HG03060 (cell line): ENCODE data around the gene PMEPA1.

Experiments
- ATAC-seq: cut with Tn5 transposase; IDR thresholded peaks from one replicate; pipeline ENCODE4 v1.9.1; 2021; ENCODE audit warnings: low read depth, moderate number of reproducible peaks; ENCODE audit not compliant: unreplicated experiment

PMEPA1 gene, protein sequence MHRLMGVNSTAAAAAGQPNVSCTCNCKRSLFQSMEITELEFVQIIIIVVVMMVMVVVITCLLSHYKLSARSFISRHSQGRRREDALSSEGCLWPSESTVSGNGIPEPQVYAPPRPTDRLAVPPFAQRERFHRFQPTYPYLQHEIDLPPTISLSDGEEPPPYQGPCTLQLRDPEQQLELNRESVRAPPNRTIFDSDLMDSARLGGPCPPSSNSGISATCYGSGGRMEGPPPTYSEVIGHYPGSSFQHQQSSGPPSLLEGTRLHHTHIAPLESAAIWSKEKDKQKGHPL

DNA sequence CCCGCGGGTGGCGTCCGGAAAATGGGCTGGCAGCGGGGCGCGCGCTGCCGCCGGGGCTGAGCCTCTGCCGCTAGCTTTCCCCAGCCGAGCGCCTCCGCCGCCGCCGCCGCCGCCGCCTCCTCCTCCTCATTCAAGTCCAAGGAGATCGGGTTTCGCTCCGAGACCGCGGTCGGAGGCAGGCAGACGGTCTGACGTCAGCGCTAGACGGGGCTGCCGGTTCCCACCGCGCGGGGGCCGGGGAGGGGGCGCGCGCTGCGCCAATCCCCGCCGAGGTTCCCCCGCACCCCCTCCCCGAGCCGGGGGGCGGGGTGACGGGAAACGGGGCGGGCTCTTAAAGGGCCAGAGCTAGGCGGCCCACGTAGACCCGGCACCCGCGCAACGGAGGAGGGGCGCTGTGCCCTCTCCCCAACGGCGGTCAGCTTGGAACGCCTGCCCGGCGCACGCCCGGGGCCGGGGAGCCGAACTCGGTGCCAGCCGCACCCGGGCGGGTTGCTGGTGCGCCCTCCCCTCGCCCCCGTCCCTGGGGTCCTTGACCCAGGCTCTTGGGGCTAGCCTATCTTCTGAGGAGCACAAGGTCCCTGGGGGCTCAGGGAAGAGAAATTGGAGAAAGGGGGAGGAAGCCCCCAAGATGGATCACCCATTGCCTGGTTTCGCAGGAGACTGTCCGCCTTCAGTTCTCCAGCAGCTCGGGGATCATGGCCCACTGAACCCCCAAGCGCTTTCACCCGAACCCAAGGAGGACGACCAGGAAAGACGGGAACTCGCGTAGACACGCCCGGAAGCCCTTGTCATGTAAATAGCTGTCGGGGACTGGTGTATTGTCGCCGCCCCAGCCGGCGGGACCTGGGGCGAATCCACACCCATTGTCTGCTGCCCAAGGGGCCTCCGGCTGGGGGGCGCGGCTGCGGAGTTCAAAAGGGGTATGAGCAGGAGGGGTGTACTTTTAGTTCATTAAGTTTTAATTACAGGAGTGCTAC, at the start of gene PMEPA1:
Gene PMEPA1 (minus strand): TSS at position 193 of the 977 bp plus-strand sequence. CDS start 433 bp downstream, outside the sequence.
- no peak for ATAC-seq

DNA sequence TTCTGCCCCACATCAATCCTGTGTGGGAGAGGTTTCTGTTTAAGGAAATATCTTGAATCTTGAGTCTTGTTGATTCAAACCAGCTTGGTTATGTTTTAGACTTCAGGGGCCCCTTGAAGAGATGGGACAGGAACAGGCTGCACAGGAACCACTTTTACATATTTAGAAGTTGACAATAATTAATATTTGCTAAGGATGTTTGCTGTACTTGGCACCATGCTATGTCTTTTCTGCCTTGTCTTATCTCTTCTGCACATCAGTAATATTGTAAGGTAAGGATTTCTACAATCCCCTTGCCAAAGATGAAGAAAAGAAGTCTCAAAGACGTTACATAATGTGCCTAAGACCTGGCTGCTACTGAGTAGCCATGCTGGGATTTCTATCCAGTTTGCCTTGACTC, 48.0 kb upstream of the PMEPA1 start:
- ATAC-seq, result no peak

DNA sequence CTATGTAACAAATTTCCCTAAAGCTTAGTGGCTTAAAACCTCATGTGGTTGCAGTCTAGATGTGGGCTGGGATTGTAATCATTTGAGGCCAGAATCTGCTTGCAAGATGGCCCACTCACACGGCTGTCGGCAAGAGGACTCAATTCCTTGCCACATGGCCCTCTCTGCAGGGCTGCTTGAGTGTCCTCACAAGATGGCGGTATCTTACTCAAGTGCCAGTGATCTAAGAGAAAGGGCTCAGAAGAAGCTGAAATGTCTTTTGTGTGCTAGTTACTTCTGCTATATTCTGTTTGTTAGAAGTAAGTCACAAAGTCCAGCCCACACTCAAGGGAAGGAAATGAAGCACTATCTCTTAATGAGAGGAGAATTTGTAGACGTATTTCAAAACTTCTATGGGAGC, 47.1 kb upstream of the PMEPA1 start:
- no peak for ATAC-seq

DNA sequence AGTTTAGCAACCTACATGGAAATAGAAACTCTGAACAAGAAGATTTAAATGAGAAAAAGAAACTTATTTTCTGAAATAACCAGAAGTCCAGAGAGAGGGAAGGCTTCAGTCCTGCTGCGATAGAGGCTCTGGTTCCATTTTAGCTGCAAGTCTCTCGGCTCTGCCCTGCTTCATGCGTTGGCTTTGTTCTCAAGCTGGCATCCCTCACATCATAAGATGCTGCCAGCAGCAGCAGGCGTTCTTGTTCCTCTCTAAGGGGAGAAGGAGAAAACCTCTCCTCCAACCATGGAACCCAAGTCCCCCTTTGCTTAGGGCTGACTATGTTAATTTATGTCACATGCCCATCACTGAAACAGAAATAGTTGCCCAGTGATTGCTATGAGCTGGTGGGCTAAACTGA, 46.4 kb upstream of the PMEPA1 start:
- ATAC-seq, result no peak

DNA sequence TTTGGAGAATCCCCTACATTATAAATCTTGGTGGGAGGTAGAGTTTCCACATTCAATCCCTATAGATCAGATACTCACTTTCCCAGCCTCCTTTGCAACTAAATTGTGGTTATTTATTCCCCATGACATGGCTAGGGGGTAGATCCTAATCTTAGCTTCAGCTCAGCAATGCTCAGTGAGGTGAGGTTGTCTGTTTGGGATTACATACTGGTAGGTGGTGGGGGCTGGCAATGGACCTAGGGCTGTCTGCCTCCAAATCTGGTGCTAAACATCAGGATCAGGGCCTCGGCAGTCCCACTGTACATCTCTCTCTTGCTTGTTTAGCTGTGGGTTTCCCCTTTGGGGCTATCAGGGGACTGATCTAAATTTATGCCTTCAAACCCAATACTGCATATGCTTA, 45.8 kb upstream of the PMEPA1 start:
- no peak for ATAC-seq

DNA sequence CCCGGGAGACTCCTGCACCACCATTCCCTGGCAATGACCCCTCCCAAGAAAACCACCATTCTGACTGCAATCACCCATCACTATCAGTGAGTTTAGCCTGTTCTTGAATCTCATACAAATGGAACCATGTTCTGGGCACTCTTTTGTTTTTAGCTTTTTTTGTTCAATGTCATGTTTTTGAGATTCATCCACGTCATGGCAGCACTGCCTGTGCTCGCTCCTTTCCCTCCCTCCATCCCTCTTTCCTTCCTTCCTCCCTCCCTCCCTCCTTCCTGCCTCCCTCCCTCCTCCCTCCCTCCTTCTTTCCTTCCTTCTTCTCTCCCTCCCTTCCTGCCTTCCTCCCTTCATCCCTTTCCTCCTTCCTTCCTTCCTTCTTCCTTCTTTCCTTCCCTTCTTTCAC, 44.4 kb upstream of the PMEPA1 start:
- ATAC-seq, result no peak

DNA sequence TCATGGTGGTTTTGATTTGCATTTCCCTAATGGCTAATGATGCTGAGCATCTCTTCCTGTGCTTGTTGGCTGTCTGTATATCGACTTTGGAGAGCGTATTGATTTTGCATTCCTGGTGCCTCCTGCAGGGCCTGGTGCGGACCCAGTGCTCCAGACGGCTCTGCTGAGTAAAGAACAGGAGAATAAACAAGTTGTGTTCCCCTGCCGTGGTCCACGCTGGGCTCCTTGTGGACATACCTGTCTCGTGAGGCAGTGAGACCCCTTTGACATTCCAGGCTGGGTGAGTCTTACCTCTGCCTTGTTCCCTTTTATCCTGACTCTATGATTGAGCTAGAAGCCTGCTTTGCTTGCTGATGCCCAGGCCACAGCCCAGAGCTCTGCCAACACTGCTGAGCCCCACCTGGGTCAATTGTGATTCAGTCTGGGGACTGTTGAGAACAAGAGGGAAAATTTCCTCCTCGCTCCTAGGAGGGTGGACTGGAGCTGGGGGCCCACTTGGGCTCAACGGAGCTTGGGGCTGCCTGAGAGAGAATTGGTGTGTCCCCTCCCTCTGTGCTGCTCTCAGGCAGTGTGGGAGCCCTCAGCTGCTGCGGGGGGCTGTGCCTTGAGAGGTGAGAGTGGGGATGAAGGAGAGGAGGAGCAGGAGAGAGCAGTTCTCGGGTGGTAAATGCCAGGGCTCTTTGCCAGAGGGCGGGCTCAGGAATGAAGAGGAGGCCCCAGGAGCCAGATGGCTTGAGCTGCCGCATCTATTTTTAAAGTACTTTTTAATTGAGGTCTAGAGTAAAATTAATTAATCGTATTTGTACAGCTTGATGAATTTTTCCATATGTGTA, 43.7 kb upstream of the PMEPA1 start:
- no peak for ATAC-seq

DNA sequence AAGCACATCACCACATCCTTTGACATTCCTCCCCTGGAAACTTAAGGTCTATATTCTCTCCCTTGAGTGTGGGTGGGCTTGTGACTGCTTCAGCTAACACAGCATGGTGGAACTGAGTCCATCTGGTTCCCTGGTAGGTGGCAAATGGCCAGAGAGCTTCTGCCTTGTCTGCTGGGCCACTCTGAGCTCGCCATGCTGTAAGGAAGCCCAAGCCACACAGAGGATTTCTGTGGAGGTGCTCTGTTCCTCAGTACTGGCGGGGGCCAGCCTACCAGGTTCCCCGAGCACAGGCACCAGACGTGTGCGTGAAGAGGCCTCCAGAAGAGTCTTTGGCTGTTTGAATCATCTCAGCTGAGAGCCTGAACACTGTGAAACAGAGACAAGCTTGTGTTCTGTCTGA, 41.6 kb upstream of the PMEPA1 start:
- no peak for ATAC-seq

DNA sequence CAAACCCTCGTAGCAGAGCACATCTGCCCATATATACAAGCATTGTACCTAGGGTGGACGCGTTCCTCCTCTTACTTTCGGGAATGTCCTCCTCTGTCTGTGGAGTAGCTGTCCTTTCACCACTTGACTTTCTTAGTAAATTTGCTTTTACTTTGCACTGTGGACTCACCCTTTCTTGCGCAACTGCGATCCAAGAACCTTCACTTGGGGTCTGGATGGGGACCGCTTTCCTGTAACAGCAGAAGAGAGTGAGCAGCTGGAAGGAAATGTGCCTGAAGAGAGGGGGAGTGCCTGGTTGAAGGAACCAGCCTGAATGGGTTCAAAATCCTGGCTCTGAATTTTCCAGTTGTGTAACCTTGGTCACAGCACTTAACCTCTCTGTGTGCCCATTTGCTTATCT, 40.1 kb upstream of the PMEPA1 start:
- no peak for ATAC-seq

DNA sequence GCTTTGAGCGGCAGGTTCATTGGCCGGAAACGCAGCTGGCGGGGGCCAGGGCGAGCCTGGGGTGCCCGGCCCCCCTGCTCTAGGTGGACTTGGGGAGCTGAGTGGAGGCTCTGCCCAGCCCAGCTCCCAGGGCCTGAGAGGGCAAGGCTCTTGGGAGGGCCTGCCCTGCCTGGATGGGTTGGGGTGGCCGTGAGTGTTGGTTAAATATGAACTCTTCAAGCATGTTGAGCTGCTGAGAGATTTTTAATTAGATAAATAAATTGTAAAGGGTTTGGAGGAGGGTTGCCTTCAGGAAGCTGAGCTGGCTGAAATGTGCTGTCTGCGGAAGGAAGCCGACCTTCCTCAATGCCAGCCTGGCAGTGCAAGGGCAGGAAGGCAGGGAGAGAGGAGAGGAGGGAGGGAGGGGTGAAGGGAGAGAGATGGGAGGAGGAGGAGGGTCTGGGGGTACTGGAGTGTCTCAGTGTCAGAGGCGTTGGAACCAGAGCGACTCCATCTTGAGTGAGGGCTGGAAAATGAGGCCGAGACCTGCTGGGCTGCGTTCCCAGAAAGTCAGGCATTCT, 39.4 kb upstream of the PMEPA1 start:
- ATAC-seq, result no peak

DNA sequence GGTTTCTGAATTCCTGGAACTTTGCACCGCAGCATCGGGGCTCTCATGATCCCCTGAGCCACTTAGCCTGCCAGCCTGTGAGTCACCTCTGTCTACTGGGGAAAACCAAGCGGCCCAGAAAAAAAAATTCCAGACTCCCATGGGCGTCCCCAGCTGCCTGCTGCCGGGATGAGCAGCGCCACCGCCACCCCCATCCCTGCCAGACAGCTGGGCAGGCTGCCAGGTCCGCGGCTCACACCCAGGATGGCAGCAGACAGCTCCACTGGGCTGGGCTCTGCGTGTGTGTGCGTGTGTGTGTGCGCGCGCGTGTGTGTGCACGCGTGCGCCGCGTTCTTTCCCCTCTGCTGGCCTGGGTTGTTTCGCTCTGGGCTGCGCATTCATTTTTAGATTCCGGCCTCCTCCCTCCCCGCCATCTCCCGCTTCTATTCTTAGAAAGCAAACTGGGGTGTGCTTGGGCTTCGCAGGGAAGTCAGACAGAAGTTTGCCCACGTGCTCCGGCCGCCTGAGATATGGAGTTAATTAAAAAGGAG, 38.9 kb upstream of the PMEPA1 start:
- ATAC-seq, result no peak

DNA sequence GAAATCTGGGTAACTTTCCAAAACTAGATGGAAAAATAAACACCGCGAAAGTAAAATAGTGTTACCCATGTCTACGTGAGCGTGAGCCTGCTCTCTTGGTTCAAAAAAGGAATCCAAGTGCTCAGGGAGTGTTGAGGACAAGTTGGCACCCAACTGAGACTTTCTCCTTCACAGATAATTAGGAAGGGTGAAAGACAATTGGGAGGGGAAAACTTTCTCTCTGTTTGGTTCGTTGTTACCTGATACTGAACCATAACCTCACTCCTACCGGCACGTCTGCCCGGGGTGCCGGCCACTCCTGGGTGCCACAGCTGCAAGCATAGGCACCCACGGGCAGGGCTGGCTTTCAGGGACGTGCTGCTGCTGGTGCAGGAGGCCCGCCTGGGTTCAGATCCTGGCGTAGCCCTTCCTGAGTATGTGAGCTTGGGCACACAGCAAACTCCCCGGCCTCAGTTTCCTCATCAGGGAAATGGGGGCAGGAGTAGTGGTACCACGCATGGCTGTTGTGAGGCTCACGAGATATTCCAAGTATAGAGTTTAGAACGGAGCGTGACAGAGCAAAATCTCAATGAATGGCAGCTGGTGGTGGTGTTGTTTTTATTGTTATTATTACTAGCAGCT, 38.2 kb upstream of the PMEPA1 start:
- no peak for ATAC-seq

DNA sequence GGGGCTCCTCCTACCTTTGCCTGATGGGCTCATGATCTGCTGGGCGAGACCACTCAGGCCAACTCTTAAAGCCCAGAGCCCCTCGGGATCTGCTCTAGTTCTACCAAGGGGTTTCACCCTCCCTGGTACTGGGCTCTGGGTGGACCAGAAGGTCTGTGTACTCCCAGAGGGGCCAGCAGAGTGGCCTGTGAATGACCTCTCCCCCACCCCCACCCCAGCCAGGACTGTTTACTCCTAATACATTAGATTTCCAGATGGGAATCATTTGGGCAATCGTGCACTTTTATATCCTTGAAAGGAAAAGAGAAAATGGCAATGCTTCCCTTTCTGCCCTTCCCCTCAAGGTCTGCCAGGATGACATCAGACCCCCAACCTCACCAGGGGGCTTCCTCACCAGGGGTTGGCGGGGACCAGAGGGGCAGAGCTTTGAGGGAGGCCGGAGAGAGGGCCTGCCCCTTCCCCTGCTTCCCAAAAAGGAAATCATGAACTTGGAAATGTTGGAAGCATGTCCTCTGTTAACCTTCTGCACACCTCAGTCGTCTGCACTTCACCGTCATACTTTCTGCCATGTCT, 37.1 kb upstream of the PMEPA1 start:
- no peak for ATAC-seq

DNA sequence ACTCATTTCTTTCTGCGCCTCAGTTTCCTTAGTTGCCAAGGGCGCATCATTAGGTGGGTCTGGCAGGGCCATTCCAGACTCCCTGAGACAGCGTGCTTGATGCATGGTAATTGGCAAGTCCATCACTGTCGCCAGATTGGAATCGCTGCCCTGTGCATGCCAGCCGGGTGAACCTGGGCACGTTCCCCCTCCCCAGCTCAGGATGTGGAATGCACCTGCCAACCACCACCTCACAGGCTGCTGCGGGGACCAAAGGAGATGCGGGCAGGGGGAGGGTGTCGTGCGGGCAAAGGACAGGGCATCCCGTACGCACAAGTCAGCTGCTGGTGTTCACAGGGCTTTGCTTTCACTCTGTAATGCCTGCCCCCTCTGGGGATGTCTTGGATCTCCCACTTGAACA, 36.4 kb upstream of the PMEPA1 start:
- ATAC-seq, result no peak

DNA sequence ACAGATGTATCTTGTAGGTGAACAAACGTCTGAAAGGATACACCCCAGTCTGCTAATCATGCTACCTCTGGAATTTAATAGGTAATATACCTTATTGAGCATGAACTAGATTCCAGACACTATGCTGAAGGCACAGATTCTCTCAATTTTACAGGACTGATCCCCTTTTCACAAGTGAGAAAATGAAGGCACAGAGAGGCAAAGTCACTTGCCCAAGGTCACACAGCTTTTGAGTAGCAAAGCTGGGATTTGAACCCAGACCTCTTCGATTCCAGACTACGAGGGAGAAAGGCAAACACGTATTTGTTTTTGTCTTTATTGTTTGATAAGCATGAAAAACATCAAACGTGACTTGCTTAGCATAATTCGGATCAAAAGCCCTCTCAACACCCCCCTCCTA, 34.4 kb upstream of the PMEPA1 start:
- no peak for ATAC-seq

DNA sequence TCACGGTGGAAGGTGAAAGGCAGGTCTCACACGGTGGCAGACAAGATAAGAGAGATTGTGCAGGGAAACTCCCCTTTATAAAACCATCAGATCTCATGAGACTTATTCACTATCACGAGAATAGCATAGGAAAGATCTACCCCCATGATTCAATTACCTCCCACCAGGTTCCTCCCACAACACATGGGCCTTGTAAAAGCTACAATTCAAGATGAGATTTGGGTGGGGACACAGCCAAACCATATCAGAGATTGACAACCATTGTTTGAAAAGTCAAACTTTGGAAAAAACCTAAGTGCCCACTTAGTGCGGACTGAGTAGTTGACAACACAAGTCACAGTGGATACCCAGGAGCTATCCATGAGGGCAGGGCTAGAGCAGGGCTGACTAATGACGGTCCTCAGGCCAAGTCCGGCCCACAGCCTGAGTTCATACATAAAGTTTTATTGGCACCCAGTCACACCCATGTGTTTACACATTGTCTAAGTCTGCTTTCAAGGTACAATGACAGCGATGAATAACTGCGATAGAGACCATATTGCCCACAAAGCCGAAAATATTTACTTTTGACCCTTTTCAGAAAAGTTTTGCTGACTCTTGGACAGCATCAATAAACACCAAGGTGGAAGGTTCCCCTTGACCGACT, 33.8 kb upstream of the PMEPA1 start:
- ATAC-seq, result no peak

DNA sequence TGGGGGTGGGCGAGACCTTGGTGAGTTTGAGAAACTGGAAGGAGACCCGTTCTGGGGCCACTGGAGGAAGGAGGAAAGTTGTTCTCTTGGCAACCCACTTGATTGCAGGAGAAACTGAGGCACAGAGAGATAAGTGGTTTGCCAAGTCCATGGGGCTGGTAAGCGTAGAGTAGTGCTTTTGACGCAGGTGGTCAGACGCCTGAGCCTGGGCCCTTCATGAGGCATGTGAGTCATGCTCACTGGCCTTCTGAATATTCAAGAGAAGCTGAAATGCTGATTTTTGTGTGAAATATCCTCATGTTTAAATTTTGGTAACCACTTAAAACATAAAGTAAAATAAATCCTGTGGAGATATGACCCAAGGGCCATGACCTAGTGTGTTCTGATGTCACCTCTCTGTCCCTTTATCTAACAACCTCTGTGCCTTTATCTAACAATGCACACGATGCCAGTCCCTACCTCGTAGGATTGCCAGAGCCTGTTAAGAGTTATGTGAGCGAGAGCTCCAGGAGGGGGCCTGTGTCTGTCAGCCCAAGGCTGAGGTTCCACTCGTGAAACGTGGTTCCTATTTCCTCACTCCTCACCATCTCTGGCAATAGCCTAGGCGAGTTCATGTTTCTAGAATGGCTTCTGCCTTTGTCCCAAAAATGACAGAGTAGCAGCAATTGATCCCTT, 32.8 kb upstream of the PMEPA1 start:
- no peak for ATAC-seq

DNA sequence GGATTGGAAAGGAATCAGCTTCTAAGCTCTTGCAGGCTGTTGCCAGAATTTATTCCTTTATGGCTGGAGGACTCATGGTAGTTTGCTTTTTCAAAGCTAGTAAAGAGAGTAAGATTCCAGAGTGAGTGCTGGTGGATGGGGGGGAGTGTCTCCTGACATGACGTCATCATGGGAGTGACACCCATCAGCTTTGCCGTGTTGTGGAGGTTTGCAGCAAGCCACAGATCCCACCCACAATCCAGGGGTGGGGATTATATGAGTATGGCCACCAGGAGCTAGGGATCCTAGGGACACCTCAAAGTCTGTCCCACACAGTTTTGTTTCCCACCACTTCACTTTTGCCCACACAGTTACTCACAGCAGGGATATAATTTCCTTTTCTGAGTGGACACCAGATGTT, 28.7 kb upstream of the PMEPA1 start:
- ATAC-seq, result no peak

DNA sequence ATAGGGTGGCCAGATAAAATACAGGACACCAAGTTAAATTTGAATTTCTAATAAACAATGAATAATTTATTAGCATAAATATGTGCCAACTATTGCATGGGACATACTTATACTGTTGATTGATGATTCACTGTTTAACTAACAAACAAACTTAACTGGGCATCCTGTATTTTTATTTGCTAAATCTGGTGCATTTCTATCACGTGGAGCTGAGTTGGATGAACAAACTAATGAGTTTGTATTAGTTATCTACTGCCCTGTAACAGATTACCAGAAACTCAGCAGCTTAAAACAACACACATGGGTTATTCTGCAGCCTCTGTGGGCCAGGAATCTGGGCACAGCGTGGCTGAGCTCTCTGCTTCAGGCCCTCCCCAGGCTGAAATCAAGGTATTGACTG, 28.2 kb upstream of the PMEPA1 start:
- ATAC-seq, result no peak
